Measurements from ENCODE around the gene CYB561D1.

The CYB561D1 gene

GRCh38 chr1:109531380-109531779 is 37.5 kb downstream of the CYB561D1 start:
- no peak for DNase-seq

- DNase-seq, result peak in 1 of 2 experiments; percentile 50
Observed at GRCh38 chr1:109531826-109532364, 38.0 kb downstream of the CYB561D1 start.

GRCh38 chr1:109532365-109533136 is 38.7 kb downstream of the CYB561D1 start:
- peak; percentile 71 to 87 for DNase-seq

- no peak for DNase-seq
Observed at GRCh38 chr1:109534307-109534858, 40.5 kb downstream of the CYB561D1 start.

GRCh38 chr1:109535481-109535880 is 41.6 kb downstream of the CYB561D1 start:
- no peak for DNase-seq

- peak in 1 of 2 experiments; percentile 12 for DNase-seq
Observed at GRCh38 chr1:109535971-109536491, 42.1 kb downstream of the CYB561D1 start.

- DNase-seq, result no peak
Observed at GRCh38 chr1:109537450-109538178, 43.7 kb downstream of the CYB561D1 start.

- DNase-seq, result no peak
Observed at GRCh38 chr1:109538827-109539555, 45.1 kb downstream of the CYB561D1 start.

GRCh38 chr1:109539676-109540075 is 45.8 kb downstream of the CYB561D1 start, which contains the start of gene GPR61:
Gene GPR61, plus strand, starts transcription at chr1:109539872. Its CDS starts 3,151 bp downstream, at chr1:109543023.
- no peak for DNase-seq

GRCh38 chr1:109541102-109541501 is 47.2 kb downstream of the CYB561D1 start:
- DNase-seq, result no peak

- DNase-seq, result no peak
Observed at GRCh38 chr1:109542657-109543056, 48.8 kb downstream of the CYB561D1 start.

GRCh38 chr1:109543283-109543987 is 49.5 kb downstream of the CYB561D1 start:
- DNase-seq, result no peak

GRCh38 chr1:109543988-109544735 is 50.3 kb downstream of the CYB561D1 start:
- no peak for DNase-seq

- DNase-seq, result peak; percentile 62 to 85
Observed at GRCh38 chr1:109546311-109547109, 52.6 kb downstream of the CYB561D1 start.

- DNase-seq, result no peak
Observed at GRCh38 chr1:109547463-109548320, 53.8 kb downstream of the CYB561D1 start.

GRCh38 chr1:109548321-109549267 is 54.7 kb downstream of the CYB561D1 start, which contains the start of gene GNAI3:
Gene GNAI3, plus strand, starts transcription at chr1:109548615. Its CDS starts 106 bp downstream, at chr1:109548721.
- DNase-seq, result peak; percentile 88 to 91

Measured in NCI-H524 (cell line).